Spinal cord (tissue), 10 donors: ENCODE data around the gene ANO5. TPM values are rescaled to one million over a fixed set of nuclear protein-coding genes. Genes with fewer than 3 reads are reported as not detected.

Experiments
- DNase-seq, 6 donors: peaks; one replicate each; pipeline versions ENCODE4 v3.0.0 to v3.0.0-alpha.2; 2013 to 2015; ENCODE audit warnings: low spot score in 6 of 6, low read depth in 4 of 6
- H3K27ac ChIP-seq: one replicate; pipeline ENCODE4 v1.5.1; 2013; ENCODE audit warnings: low read depth, low read length, control low read depth
- H3K27me3 ChIP-seq: one replicate; pipeline ENCODE4 v1.6.1; 2013; ENCODE audit warnings: low read length; ENCODE audit not compliant: control insufficient read depth, insufficient read depth
- H3K36me3 ChIP-seq: one replicate; pipeline ENCODE4 v1.6.1; 2013; ENCODE audit warnings: low read length; ENCODE audit not compliant: control insufficient read depth, insufficient read depth
- H3K4me1 ChIP-seq: one replicate; pipeline ENCODE4 v1.6.1; 2013; ENCODE audit warnings: low read length; ENCODE audit not compliant: control insufficient read depth, insufficient read depth
- H3K4me3 ChIP-seq: one replicate; pipeline ENCODE4 v1.5.1; 2013; ENCODE audit warnings: low read depth, low read length, control low read depth
- H3K9me3 ChIP-seq: one replicate; pipeline ENCODE4 v1.6.1; 2013; ENCODE audit warnings: low read length; ENCODE audit not compliant: control insufficient read depth, insufficient read depth
- WGBS: methylation state at CpG from one replicate; pipeline ENCODE4 v1.1.5; 2013; ENCODE audit warnings: missing lambda C conversion rate; ENCODE audit not compliant: insufficient coverage; 5-methylcytosine and 5-hydroxymethylcytosine counted together
- long read RNA-seq, 4 donors: transcript quantifications; one replicate each; lab custom pipeline, GENCODE V29; 2026
- polyA plus RNA-seq, 2 donors: library from polyadenylated mRNA; unstranded; fragments of 120-200 nt; gene quantifications; one replicate each; pipeline ENCODE4 v1.2.1, GENCODE V29; 2013; ENCODE audit not compliant: insufficient read length in 2 of 2
- total RNA-seq, 2 donors: library from RNA; depleted of rRNA in 1 of 2; stranded (reverse); fragments of 120-200 nt in 1 of 2; fragments of >200 nt in 1 of 2; gene quantifications; one replicate each; pipeline versions ENCODE4 v1.2.3 to v1.2.4, GENCODE V29; 2013 to 2014
- donor health status: healthy.

Gene ANO5
- total RNA-seq = 10 to 100 TPM; 11.4 to 50.0 TPM
- polyA plus RNA-seq = 10 to 100 TPM; 11.5 to 16.8 TPM
- long read RNA-seq, donor 1 = 0 reads
- long read RNA-seq, donor 2 = 0 reads
- long read RNA-seq, donor 3 = 0 reads
- long read RNA-seq, donor 4 = 0 reads

- H3K36me3 ChIP-seq = no peaks in the 10 kb centered on the region
- WGBS = under 1% methylated on average over 56 of the region's 56 CpGs
- no peaks in the 10 kb centered on the region for H3K9me3 ChIP-seq
- H3K4me1 ChIP-seq = peaks cover 16% of the 10 kb centered on the region
- H3K27ac ChIP-seq = peak within 1 kb of the TSS; percentile 44
- H3K4me3 ChIP-seq = peak within 1 kb of the TSS; percentile 54
- DNase-seq = peak in 5 of 6 donors; percentile 29 to 90 (median 63)
- no peaks in the 10 kb centered on the region for H3K27me3 ChIP-seq
Observed at GRCh38 chr11:22192642-22193347, at the start of gene ANO5. TSS of gene ANO5 (plus strand) at chr11:22193085. CDS start at chr11:22193493, 408 bp downstream.

GRCh38 chr11:22151649-22152197, 41.2 kb upstream of the ANO5 start:
- Histone ChIP-seq H3K4me3 (no peak overlapping the region), H3K4me1 (no peaks in the 10 kb centered on the region), H3K9me3 (no peaks in the 10 kb centered on the region), H3K27ac (no peak overlapping the region), H3K27me3 (no peaks in the 10 kb centered on the region), H3K36me3 (no peaks in the 10 kb centered on the region)
- peak in 1 of 6 donors; percentile 39 for DNase-seq
- no CpG with 5 or more reads among the region's 4 CpGs for WGBS

GRCh38 chr11:22157531-22157930, 35.4 kb upstream of the ANO5 start:
- Histone ChIP-seq H3K27me3 (no peaks in the 10 kb centered on the region), H3K4me3 (no peak overlapping the region), H3K9me3 (no peaks in the 10 kb centered on the region), H3K4me1 (no peaks in the 10 kb centered on the region), H3K27ac (no peak overlapping the region), H3K36me3 (no peaks in the 10 kb centered on the region)
- no peak for DNase-seq
- no CpG with 5 or more reads among the region's 2 CpGs for WGBS

- Histone ChIP-seq H3K4me1 (no peaks in the 10 kb centered on the region), H3K36me3 (no peaks in the 10 kb centered on the region), H3K27ac (no peak overlapping the region), H3K9me3 (no peaks in the 10 kb centered on the region), H3K27me3 (no peaks in the 10 kb centered on the region), H3K4me3 (no peak overlapping the region)
- no CpG with 5 or more reads among the region's 1 CpG for WGBS
- no peak for DNase-seq
Observed at GRCh38 chr11:22161489-22161888, 31.4 kb upstream of the ANO5 start.

GRCh38 chr11:22162756-22163155, 30.1 kb upstream of the ANO5 start:
- Histone ChIP-seq H3K27ac (no peak overlapping the region), H3K4me3 (no peak overlapping the region), H3K36me3 (no peaks in the 10 kb centered on the region), H3K4me1 (no peaks in the 10 kb centered on the region), H3K27me3 (no peaks in the 10 kb centered on the region), H3K9me3 (no peaks in the 10 kb centered on the region)
- no peak for DNase-seq
- 79% methylated on average over 3 of the region's 3 CpGs for WGBS

GRCh38 chr11:22163394-22163797, 29.5 kb upstream of the ANO5 start:
- Histone ChIP-seq H3K36me3 (no peaks in the 10 kb centered on the region), H3K9me3 (no peaks in the 10 kb centered on the region), H3K27ac (no peak overlapping the region), H3K4me3 (no peak overlapping the region), H3K27me3 (no peaks in the 10 kb centered on the region), H3K4me1 (no peaks in the 10 kb centered on the region)
- WGBS = 71% methylated on average over 1 of the region's 3 CpGs
- no peak for DNase-seq

- 70% methylated on average over 2 of the region's 2 CpGs for WGBS
- Histone ChIP-seq H3K9me3 (no peaks in the 10 kb centered on the region), H3K4me1 (no peaks in the 10 kb centered on the region), H3K4me3 (no peak overlapping the region), H3K36me3 (no peaks in the 10 kb centered on the region), H3K27ac (no peak overlapping the region), H3K27me3 (no peaks in the 10 kb centered on the region)
- no peak for DNase-seq
Observed at GRCh38 chr11:22165087-22165486, 27.8 kb upstream of the ANO5 start.

GRCh38 chr11:22165759-22166513, 26.9 kb upstream of the ANO5 start:
- H3K36me3 ChIP-seq = no peaks in the 10 kb centered on the region
- WGBS = no CpG with 5 or more reads among the region's 3 CpGs
- DNase-seq = no peak
- H3K4me3 ChIP-seq = no peak overlapping the region
- H3K4me1 ChIP-seq = no peaks in the 10 kb centered on the region
- H3K9me3 ChIP-seq = no peaks in the 10 kb centered on the region
- H3K27ac ChIP-seq = no peak overlapping the region
- H3K27me3 ChIP-seq = no peaks in the 10 kb centered on the region

GRCh38 chr11:22169833-22170232, 23.1 kb upstream of the ANO5 start:
- DNase-seq = peak in 2 of 6 donors; percentile 25 to 71
- Histone ChIP-seq H3K9me3 (no peaks in the 10 kb centered on the region), H3K27me3 (no peaks in the 10 kb centered on the region), H3K4me1 (no peaks in the 10 kb centered on the region), H3K27ac (no peak overlapping the region), H3K4me3 (no peak overlapping the region), H3K36me3 (no peaks in the 10 kb centered on the region)
- WGBS = no CpG with 5 or more reads among the region's 2 CpGs
